ENCODE data around the gene SHC2.

- TF ChIP-seq EZH2 (IDR thresholded peaks at IDR 0.05) (no peak), POLR2AphosphoS5 (IDR thresholded peaks at IDR 0.05; ENCODE audit: borderline replicate concordance, low read depth, low read length) (no peak), FOXP2 (optimal IDR thresholded peaks at IDR 0.05; ENCODE audit: control extremely low read depth, extremely low read length, insufficient read depth) (no peak)
These were observed 37.2 kb upstream of the SHC2 start for GRCh38 chr19:497869-498510.

All from SK-N-MC (cell line).